ENCODE data around the gene CCKAR.

Gene CCKAR, protein sequence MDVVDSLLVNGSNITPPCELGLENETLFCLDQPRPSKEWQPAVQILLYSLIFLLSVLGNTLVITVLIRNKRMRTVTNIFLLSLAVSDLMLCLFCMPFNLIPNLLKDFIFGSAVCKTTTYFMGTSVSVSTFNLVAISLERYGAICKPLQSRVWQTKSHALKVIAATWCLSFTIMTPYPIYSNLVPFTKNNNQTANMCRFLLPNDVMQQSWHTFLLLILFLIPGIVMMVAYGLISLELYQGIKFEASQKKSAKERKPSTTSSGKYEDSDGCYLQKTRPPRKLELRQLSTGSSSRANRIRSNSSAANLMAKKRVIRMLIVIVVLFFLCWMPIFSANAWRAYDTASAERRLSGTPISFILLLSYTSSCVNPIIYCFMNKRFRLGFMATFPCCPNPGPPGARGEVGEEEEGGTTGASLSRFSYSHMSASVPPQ

DNA sequence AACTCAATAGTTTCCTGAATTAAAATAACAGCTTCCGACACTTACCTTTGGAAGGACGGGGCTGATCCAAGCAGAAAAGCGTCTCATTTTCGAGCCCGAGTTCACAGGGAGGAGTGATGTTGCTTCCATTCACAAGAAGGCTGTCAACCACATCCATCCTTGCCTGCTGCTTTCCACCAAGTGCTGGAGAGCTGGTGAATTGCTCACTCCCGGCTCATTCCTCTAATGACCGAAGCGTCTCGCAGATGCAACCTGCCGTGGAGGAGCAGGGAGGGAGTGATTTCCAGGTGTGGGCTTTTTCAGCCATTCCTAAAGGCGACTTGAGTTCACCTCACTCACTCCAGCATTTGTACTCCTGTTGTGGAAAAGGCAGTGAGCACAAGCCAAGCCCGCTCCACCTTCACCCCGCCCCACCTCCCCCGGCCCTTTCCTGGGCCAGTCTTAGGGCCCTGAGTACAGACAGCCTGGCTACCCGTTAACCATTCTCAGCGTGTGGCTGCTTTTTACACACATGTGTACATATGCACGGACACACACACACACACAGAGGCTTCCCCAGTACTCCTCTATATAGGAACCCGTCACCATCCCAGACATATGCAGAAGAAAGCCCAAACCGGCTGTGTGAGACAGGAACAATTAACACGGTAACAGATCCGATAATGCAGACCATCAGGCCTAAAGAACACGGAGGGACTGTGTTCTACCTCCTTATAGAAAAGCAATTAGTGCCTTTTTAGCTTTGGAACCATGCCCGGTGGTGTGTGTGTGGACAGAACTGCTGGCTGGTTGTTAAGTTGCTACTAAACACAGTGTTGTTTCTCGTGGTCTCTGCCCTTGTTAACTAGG, at the start of gene CCKAR:
CCKAR (minus strand) TSS at position 374 of the 849 bp plus-strand sequence; CDS start at position 157, 217 bp downstream.
- TF ChIP-seq CTCF (conservative IDR thresholded peaks at IDR 0.05; ENCODE audit: low read length), result no peak
- no peak within 1 kb of the TSS for H3K4me3 ChIP-seq (ENCODE audit: low read length)
- DNase-seq (ENCODE audit: low read depth), result no peak

GRCh38 chr4:26533685-26534084, 43.4 kb upstream of the CCKAR start:
- H3K4me3 ChIP-seq (ENCODE audit: low read length), result no peak overlapping the region
- no peak for TF ChIP-seq CTCF (conservative IDR thresholded peaks at IDR 0.05; ENCODE audit: low read length)
- DNase-seq (ENCODE audit: low read depth), result no peak

DNA sequence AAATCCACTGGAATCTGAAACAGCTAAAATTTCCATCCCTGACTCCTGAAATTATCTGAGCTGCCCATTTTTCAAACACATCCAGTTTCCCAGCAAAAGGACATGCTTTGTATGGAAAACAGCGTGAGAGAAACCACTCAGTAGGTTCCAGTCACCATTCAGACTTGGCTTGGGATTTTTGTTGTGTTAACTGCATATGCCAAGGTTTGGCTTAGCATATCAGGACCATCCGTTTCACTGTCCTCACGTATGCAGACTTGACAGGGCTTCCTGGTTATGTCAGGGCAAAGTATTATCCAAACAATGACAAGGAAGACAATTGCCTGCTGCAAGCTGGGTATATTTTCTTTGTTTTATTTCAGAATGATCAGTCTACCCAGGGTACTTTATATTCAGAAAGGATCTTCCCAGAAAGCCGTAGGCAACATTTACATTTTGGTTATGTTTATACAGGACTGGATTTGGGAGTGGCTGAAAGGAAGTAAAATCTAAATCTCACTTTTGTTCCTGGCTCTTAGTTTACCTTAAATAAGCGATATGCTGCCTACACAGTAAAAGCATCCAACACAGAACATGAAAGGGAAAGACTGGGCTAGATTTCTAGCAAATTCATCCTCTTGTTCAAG, 41.3 kb upstream of the CCKAR start:
- DNase-seq (ENCODE audit: low read depth), result no peak
- no peak for TF ChIP-seq CTCF (conservative IDR thresholded peaks at IDR 0.05; ENCODE audit: low read length)
- no peak overlapping the region for H3K4me3 ChIP-seq (ENCODE audit: low read length)

DNA sequence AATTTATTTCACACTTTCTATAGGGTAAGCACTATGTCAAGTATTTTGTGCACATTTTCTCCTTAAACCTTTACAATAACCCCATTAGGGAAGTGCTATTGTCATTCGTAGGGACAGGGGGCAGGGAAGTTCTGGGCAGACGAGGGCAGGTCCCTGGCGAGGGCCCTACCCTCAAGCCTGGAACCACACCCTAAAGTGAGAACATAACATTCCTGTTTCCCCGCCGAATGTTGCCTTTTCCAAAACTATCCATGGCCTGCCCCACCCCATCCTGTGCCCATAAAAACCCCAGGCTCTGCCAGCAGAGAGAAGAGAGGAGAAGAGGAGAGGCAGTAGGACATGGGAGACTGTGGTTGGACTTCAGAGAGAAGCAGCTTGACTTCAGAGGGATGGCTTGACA, 39.8 kb upstream of the CCKAR start:
- H3K4me3 ChIP-seq (ENCODE audit: low read length), result no peak overlapping the region
- no peak for DNase-seq (ENCODE audit: low read depth)
- no peak for TF ChIP-seq CTCF (conservative IDR thresholded peaks at IDR 0.05; ENCODE audit: low read length)

- no peak overlapping the region for H3K4me3 ChIP-seq (ENCODE audit: low read length)
- no peak for DNase-seq (ENCODE audit: low read depth)
- TF ChIP-seq CTCF (conservative IDR thresholded peaks at IDR 0.05; ENCODE audit: low read length), result no peak
Measured at GRCh38 chr4:26529479-26529878, 39.2 kb upstream of the CCKAR start.

DNA sequence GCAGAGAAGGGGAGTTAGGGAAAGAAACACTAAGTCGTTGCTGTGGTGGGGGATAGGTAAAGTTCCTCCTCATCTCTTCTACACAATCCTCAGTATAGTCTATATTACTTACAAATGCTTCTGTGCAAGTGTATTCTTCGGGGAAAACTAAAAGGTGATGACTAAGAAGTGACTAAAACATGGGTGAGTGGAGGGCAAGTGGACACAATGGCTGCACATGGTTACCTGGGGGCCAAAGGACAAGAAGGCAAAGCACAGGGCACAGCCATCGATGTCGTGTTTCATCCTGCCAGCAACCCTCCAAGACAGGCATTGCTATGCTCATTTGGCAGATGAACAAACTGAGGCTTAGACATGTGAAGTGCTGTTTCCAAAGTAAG, 35.5 kb upstream of the CCKAR start:
- H3K4me3 ChIP-seq (ENCODE audit: low read length), result no peak overlapping the region
- DNase-seq (ENCODE audit: low read depth), result no peak
- no peak for TF ChIP-seq CTCF (conservative IDR thresholded peaks at IDR 0.05; ENCODE audit: low read length)
